GM23338 (cell line): ENCODE results near the gene KCNQ1OT1. TPM values are rescaled to one million over a fixed set of nuclear protein-coding genes. Genes with fewer than 3 reads are reported as not detected.

Source experiments
- ATAC-seq: fragments of 200-7000 bp; cut with Tn5 transposase; 3 replicates; pipeline ENCODE4 v1.9.1; 2020
- DNase-seq: peaks from one replicate; pipeline ENCODE4 v3.0.0-alpha.2; 2015; ENCODE audit warnings: low spot score
- H2AFZ ChIP-seq: fragments of 200-600 bp; sonication (generic); 2 replicates; pipeline ENCODE4 v1.8.0; 2016; ENCODE audit warnings: antibody characterized with exemption, mild to moderate bottlenecking, moderate library complexity
- H3F3A ChIP-seq: fragments of 200-600 bp; sonication (generic); replicated peaks from 2 replicates; pipeline ENCODE4 v1.8.0; 2017; ENCODE audit warnings: antibody characterized with exemption, mixed run types, low read depth
- H3K27ac ChIP-seq: fragments of 200-600 bp; sonication (generic); 2 replicates; pipeline ENCODE4 v1.6.1; 2016; ENCODE audit warnings: low read depth
- H3K27me3 ChIP-seq: fragments of 200-600 bp; sonication (generic); 2 replicates; pipeline ENCODE4 v1.8.0; 2016; ENCODE audit warnings: mild to moderate bottlenecking, mixed run types, moderate library complexity; ENCODE audit not compliant: insufficient read depth
- H3K36me3 ChIP-seq: fragments of 200-600 bp; sonication (generic); 2 replicates; pipeline ENCODE4 v1.8.0; 2016; ENCODE audit warnings: mild to moderate bottlenecking; ENCODE audit not compliant: insufficient read depth
- H3K4me1 ChIP-seq: fragments of 200-600 bp; sonication (generic); 2 replicates; pipeline ENCODE4 v1.8.0; 2016; ENCODE audit warnings: mild to moderate bottlenecking, moderate library complexity; ENCODE audit not compliant: insufficient read depth
- H3K4me2 ChIP-seq: fragments of 200-600 bp; sonication (generic); 2 replicates; pipeline ENCODE4 v1.7.1; 2017; ENCODE audit warnings: mixed run types
- H3K4me3 ChIP-seq: fragments of 200-600 bp; sonication (generic); 2 replicates; pipeline ENCODE4 v1.6.1; 2016; ENCODE audit warnings: mixed run types
- H3K79me2 ChIP-seq: fragments of 200-600 bp; sonication (generic); replicated peaks from 2 replicates; pipeline ENCODE4 v1.8.0; 2017; ENCODE audit warnings: mild to moderate bottlenecking; ENCODE audit not compliant: insufficient read depth
- H3K9me2 ChIP-seq: fragments of 200-600 bp; sonication (generic); 2 replicates; pipeline ENCODE4 v1.8.0; 2017; ENCODE audit not compliant: insufficient read depth
- H4K20me1 ChIP-seq: fragments of 200-600 bp; sonication (generic); replicated peaks from 2 replicates; pipeline ENCODE4 v1.8.0; 2017; ENCODE audit warnings: mild to moderate bottlenecking; ENCODE audit not compliant: insufficient read depth
- H3K27ac Mint-ChIP-seq: 2 replicates; pipeline ENCODE4 v1.8.0; 2020; ENCODE audit warnings: inconsistent platforms, mild to moderate bottlenecking, moderate library complexity, mixed read lengths
- H3K27me3 Mint-ChIP-seq: 3 replicates; pipeline ENCODE4 v1.8.0; 2022; ENCODE audit warnings: low read depth, mild to moderate bottlenecking, moderate library complexity, mixed read lengths, inconsistent platforms; ENCODE audit not compliant: insufficient read depth, poor library complexity
- H3K36me3 Mint-ChIP-seq: 3 replicates; pipeline ENCODE4 v1.8.0; 2021; ENCODE audit warnings: low read depth, mild to moderate bottlenecking, inconsistent platforms, moderate library complexity, mixed read lengths
- H3K4me1 Mint-ChIP-seq: 3 replicates; pipeline ENCODE4 v1.8.0; 2020; ENCODE audit warnings: mild to moderate bottlenecking, inconsistent platforms, mixed read lengths
- H3K4me3 Mint-ChIP-seq: 3 replicates; pipeline ENCODE4 v1.8.0; 2021; ENCODE audit warnings: moderate library complexity, mild to moderate bottlenecking, inconsistent platforms, mixed read lengths
- H3K9me3 Mint-ChIP-seq: 3 replicates; pipeline ENCODE4 v1.8.0; 2020; ENCODE audit warnings: moderate library complexity, mild to moderate bottlenecking, inconsistent platforms, mixed read lengths
- CREB1 ChIP-seq: fragments of 250-450 bp; sonication (Bioruptor Pico); IDR thresholded peaks from 2 replicates; pipeline ENCODE4 v1.5.0; 2020; ENCODE audit warnings: low read depth, mild to moderate bottlenecking, moderate library complexity
- CTCF ChIP-seq, 2 experiments: fragments of 200-600 bp in 1 of 2; sonication (generic) in 1 of 2; conservative IDR thresholded peaks; 2 replicates each; pipeline versions ENCODE4 v1.5.1 to v1.6.1; 2016 to 2017; ENCODE audit warnings: antibody characterized with exemption in 2 of 2, low read depth in 2 of 2, mild to moderate bottlenecking in 2 of 2, moderate library complexity in 1 of 2
- JUNB ChIP-seq: IDR thresholded peaks from one replicate; pipeline ENCODE4 v1.6.1; 2016; ENCODE audit warnings: antibody characterized with exemption; ENCODE audit not compliant: unreplicated experiment
- POLR2AphosphoS5 ChIP-seq: IDR thresholded peaks from 2 replicates; pipeline ENCODE4 v1.6.1; 2016; ENCODE audit warnings: antibody characterized with exemption, low read depth
- STAT1 ChIP-seq: IDR thresholded peaks from one replicate; pipeline ENCODE4 v1.6.1; 2016; ENCODE audit warnings: antibody characterized with exemption; ENCODE audit not compliant: unreplicated experiment
- ZNF114 ChIP-seq: fragments of 250-450 bp; sonication (Bioruptor Pico); IDR thresholded peaks from 2 replicates; pipeline ENCODE4 v1.5.0; 2020; ENCODE audit warnings: mild to moderate bottlenecking, moderate library complexity
- ZNF462 ChIP-seq: fragments of 250-450 bp; sonication (Bioruptor Pico); IDR thresholded peaks from 2 replicates; pipeline ENCODE4 v1.5.0; 2020; ENCODE audit warnings: mild to moderate bottlenecking, moderate library complexity
- polyA plus RNA-seq: library from polyadenylated mRNA; unstranded; fragments of >200 nt; fragmentation: Nextera tagmentation; extraction: Ambion mirVana; gene quantifications from 2 replicates; pipeline ENCODE4 v1.2.1, GENCODE V29; 2016
- total RNA-seq: library from RNA; depleted of rRNA; stranded (reverse); fragments of >200 nt; shearing (Covaris generic); gene quantifications from 2 replicates; pipeline ENCODE4 v1.2.3, GENCODE V29; 2014

Gene KCNQ1OT1
- total and polyA plus RNA-seq, 2 experiments from 2014 or later: 1.5 to 4.2 TPM

- no peak for TF ChIP-seq CTCF (conservative IDR thresholded peaks at IDR 0.05; ENCODE audit: low read depth in 2 of 2)
Measured at GRCh38 chr11:2687223-2687530, 12.6 kb downstream of the KCNQ1OT1 start (continued).

GRCh38 chr11:2686360-2687222 is 13.2 kb downstream of the KCNQ1OT1 start:
- no peak overlapping the region for H3K4me3 ChIP-seq
- H3K4me2 ChIP-seq: no peak overlapping the region
- Mint-ChIP-seq H3K4me1 (peaks cover 76% of the 10 kb centered on the region), H3K9me3 (no peaks in the 10 kb centered on the region), H3K27me3 (peaks cover 14% of the 10 kb centered on the region), H3K4me3 (no peak overlapping the region), H3K27ac (no peak overlapping the region), H3K36me3 (peaks cover 11% of the 10 kb centered on the region; the same call in 2 of the 3 replicates)
- no peak for ATAC-seq
- DNase-seq: no peak
- H2AFZ ChIP-seq: no peak overlapping the region
- peaks cover 87% of the 10 kb centered on the region for H3K79me2 ChIP-seq
- H4K20me1 ChIP-seq: peaks cover 27% of the 10 kb centered on the region
- H3K4me1 ChIP-seq: peaks cover 53% of the 10 kb centered on the region
- H3K9me2 ChIP-seq: no peaks in the 10 kb centered on the region
- H3F3A ChIP-seq: no peaks in the 10 kb centered on the region
- TF ChIP-seq ZNF114: no peak
- no peak for TF ChIP-seq JUNB
- no peak for TF ChIP-seq STAT1
- H3K36me3 ChIP-seq: no peaks in the 10 kb centered on the region
- no peak overlapping the region for H3K27ac ChIP-seq
- no peaks in the 10 kb centered on the region for H3K27me3 ChIP-seq

GRCh38 chr11:2685566-2686359 is 14.0 kb downstream of the KCNQ1OT1 start:
- Histone ChIP-seq H3K27ac (no peak overlapping the region), H4K20me1 (peaks cover 27% of the 10 kb centered on the region), H3K27me3 (no peaks in the 10 kb centered on the region), H3K4me1 (peaks cover 44% of the 10 kb centered on the region), H3K79me2 (peaks cover 81% of the 10 kb centered on the region), H3K4me2 (no peak overlapping the region), H3K9me2 (no peaks in the 10 kb centered on the region), H2AFZ (no peak overlapping the region), H3K4me3 (no peak overlapping the region), H3K36me3 (no peaks in the 10 kb centered on the region), H3F3A (no peaks in the 10 kb centered on the region)
- no peak overlapping the region for H3K4me3 Mint-ChIP-seq
- H3K27ac Mint-ChIP-seq: no peak overlapping the region
- no peak for ATAC-seq
- no peak for DNase-seq
- H3K9me3 Mint-ChIP-seq: no peaks in the 10 kb centered on the region
- H3K4me1 Mint-ChIP-seq: peaks cover 73% of the 10 kb centered on the region
- H3K36me3 Mint-ChIP-seq: peaks cover 8% of the 10 kb centered on the region; the same call in 2 of the 3 replicates
- peaks cover 11% of the 10 kb centered on the region for H3K27me3 Mint-ChIP-seq
- TF ChIP-seq ZNF462 (CRISPR knock-in tag) (no peak), POLR2AphosphoS5 (no peak), CTCF (conservative IDR thresholded peaks at IDR 0.05; ENCODE audit: low read depth in 2 of 2) (no peak), CREB1 (CRISPR knock-in tag) (no peak)
